ENCODE measurements around the gene DYNLRB1. TPM values are rescaled to one million over a fixed set of nuclear protein-coding genes. Genes with fewer than 3 reads are reported as not detected.

The DYNLRB1 gene
- total and polyA plus RNA-seq, 2 of the 13 experiments (the other 11 are each of a cell fraction or from before 2014, with no cell fraction given) = 140 to 244 TPM

- TF ChIP-seq ZBTB40 (IDR thresholded peaks at IDR 0.05) (no peak), ZBTB40 (CRISPR knock-in tag; IDR thresholded peaks at IDR 0.05) (peak; percentile 20; the same call in 1 of the 2 replicates), ARNT2 (CRISPR knock-in tag; IDR thresholded peaks at IDR 0.05; ENCODE audit: low read depth) (peak; percentile 84; the same call in 1 of the 2 replicates), FOSL2 (CRISPR knock-in tag; IDR thresholded peaks at IDR 0.05) (peak; percentile 99), NR1H2 (CRISPR knock-in tag; IDR thresholded peaks at IDR 0.05; ENCODE audit: borderline replicate concordance, low read depth) (no peak), CBX5 (CRISPR knock-in tag; IDR thresholded peaks at IDR 0.05; ENCODE audit: borderline replicate concordance) (peak; percentile 92; the same call in 1 of the 2 replicates), FOXC1 (CRISPR knock-in tag; IDR thresholded peaks at IDR 0.05; ENCODE audit: borderline replicate concordance) (no peak), FOXA3 (CRISPR knock-in tag; IDR thresholded peaks at IDR 0.05) (peak; percentile 98), PAX8 (CRISPR knock-in tag; IDR thresholded peaks at IDR 0.05; ENCODE audit: borderline replicate concordance) (0 out of 2 replicates have a peak, but pooled peaks have one; percentile 31), DNMT1 (CRISPR knock-in tag; IDR thresholded peaks at IDR 0.05) (no peak), ZNF883 (CRISPR knock-in tag; IDR thresholded peaks at IDR 0.05; ENCODE audit: not compliant biosample characterization) (no peak), ATF4 (CRISPR knock-in tag; IDR thresholded peaks at IDR 0.05) (peak in 1 of 2 experiments; percentile 78; a peak in 2 of 4 replicates)
- TF ChIP-seq, protein P1, sequence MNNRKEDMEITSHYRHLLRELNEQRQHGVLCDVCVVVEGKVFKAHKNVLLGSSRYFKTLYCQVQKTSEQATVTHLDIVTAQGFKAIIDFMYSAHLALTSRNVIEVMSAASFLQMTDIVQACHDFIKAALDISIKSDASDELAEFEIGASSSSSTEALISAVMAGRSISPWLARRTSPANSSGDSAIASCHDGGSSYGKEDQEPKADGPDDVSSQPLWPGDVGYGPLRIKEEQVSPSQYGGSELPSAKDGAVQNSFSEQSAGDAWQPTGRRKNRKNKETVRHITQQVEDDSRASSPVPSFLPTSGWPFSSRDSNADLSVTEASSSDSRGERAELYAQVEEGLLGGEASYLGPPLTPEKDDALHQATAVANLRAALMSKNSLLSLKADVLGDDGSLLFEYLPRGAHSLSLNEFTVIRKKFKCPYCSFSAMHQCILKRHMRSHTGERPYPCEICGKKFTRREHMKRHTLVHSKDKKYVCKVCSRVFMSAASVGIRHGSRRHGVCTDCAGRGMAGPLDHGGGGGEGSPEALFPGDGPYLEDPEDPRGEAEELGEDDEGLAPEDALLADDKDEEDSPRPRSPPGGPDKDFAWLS (CRISPR knock-in tag; IDR thresholded peaks at IDR 0.05; ENCODE audit: borderline replicate concordance) = peak; percentile 79; the same call in 1 of the 2 replicates
Observed at GRCh38 chr20:34525709-34526416, 9.6 kb downstream of the DYNLRB1 start (continued).

Measured in HepG2 (cell line).